Stimulated activated CD4-positive, alpha-beta T cell treated with anti-CD3 and anti-CD28 coated beads, Interleukin-2, amount 100 ng/mL, for 48 hours (primary cell): ENCODE measurements around the gene LRRC8E.
"Not testable (repeated sequence)": the region's sequence is repeated elsewhere in the genome, so short reads cannot be mapped to it uniquely, and the experiment has no call there.

ENCODE experiments used
- DNase-seq, 2 donors: peaks; one replicate each; pipeline ENCODE4 v3.0.0-alpha.2; 2020

Gene LRRC8E

DNA sequence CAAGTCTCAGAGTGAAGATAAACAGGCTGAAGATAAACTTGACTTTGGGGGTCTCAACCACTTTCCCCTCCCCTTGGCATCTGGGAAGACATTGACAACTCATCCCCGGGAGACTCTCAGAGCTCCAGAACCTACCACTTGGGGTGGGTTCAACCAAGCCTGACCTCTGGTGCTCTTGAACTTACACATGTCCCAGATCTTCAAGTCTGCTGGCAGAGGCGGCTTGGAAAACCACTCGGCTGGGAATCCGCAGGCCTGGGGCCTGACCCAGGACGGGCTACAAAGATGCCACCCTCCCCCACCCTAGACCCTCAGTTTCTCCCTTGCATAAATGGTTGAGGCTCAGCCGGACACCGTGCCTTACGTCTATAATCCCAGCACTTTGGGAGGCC lies 512 bp downstream of the LRRC8E start:
- DNase-seq: no peak

DNA sequence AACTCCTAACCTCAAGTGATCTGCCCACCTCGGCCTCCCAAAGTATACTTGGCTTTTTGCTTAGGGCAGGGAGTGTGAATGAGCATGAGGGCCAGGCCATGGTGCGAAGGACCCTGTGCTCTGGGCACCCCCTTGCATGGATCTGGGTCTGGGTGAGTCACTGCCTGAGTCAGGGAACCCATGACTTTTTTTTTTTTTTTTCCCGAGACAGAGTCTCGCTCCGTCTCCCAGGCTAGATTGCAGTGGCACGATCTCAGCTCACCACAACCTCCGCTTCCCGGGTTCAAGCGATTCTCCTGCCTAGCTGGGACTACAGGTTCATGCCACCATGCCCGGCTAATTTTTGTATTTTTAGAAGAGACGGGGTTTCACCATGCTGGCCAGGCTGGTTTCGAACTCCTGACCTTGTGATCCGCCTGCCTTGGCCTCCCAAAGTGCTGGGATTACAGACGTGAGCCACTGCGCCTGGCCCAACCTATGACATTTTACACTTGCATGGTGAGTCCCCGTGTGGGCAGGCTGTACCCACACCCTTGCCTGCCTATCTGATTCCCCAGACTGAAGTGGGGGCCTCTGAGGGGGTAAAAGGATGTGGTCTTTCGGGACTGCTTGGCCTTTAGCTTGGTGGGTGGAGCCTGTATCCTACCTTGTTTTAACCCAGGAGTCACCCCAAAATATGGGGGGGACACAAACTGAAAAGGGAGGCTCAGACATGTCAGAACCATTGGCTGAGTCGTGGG lies 5.2 kb downstream of the LRRC8E start:
- not testable (repeated sequence) for DNase-seq

DNA sequence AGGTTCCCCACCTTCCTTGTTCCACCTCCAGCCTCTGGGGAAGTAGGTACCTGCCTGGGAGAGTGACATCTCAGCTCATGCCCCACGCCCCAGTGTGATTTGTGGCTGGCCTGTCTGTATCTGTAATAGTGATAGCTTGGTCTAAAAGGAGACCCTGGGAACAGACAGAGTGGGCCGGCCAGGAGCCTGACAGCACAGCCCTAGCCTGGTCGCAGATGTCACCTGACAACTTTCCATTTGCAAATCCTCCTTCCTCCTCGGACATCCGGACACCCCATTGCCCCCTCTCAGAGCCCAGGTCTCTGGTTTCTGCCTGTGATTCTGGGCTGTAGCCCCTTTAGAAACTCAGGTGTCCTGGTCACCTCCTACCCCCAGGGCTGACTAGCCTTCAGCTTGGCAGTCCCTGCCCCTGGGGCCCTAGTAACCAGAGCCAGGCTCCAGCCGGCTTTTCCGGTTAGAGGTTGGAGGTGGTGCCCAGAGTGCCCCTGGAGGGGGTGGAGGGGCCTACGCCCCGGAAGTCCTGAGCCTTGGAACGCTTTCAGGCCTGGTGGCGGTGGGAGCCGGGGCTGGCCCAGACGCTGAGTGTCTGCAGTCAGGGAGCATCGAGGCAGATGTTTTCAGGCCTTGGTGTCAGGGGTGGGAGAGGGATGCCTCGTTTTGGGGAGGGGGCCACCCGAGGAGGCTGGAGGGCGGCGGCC lies 6.5 kb downstream of the LRRC8E start:
- DNase-seq: no peak

GRCh38 chr19:7895565-7895964 lies 7.3 kb downstream of the LRRC8E start:
- no peak for DNase-seq

GRCh38 chr19:7897292-7897691 lies 9.0 kb downstream of the LRRC8E start:
- DNase-seq: no peak

- DNase-seq: no peak
These were observed 10.7 kb downstream of the LRRC8E start for GRCh38 chr19:7898967-7899366.

DNA sequence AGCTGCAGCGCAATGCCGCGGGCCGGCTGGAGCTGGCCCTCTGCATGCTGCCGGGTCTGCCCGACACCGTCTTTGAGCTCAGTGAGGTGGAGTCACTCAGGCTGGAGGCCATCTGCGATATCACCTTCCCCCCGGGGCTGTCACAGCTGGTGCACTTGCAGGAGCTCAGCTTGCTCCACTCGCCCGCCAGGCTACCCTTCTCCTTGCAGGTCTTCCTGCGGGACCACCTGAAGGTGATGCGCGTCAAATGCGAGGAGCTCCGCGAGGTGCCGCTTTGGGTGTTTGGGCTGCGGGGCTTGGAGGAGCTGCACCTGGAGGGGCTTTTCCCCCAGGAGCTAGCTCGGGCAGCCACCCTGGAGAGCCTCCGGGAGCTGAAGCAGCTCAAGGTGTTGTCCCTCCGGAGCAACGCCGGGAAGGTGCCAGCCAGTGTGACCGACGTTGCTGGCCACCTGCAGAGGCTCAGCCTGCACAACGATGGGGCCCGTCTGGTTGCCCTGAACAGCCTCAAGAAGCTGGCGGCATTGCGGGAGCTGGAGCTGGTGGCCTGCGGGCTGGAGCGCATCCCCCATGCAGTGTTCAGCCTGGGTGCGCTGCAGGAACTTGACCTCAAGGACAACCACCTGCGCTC lies 11.6 kb downstream of the LRRC8E start:
- DNase-seq: no peak

GRCh38 chr19:7900401-7900870 lies 12.1 kb downstream of the LRRC8E start:
- no peak for DNase-seq

DNA sequence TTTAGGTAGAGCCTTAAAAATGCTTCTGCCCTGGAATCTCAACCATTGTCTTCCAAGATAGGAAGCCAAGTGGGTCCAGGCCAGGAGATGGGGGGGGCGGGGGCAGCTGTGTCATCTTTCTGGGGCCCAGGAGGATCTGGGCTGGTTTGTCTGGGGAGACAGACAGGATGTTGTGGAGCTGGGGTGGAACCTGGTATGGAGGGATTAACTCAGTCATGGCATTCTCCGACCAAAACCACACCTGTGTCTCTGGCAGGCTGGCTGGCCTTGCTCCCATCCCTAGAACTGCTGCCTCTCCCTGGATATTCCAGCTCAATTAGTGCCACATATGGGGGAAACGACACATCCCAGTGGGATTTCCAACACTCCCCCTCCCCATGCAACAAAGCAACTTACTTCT lies 12.6 kb downstream of the LRRC8E start:
- DNase-seq: no peak

DNA sequence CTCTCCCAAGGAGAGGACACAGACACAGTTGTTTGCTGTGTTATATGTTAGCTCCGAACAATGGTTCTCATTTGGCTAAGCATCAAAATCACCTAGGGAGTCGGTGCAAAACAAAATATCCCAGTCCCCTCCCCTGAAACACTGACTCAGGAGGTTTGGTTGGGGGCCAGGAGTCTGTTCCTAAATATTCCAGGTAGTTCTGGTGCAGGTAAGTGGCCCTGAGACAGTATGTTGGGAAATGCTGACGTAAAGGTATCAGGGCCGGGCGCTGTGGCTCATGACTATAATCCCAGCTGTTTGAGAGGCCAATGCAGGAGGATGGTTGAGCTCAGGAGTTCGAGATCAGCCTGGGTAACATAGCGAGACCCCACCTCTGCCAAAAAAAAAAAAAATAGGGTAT lies 13.0 kb downstream of the LRRC8E start:
- no peak for DNase-seq

DNA sequence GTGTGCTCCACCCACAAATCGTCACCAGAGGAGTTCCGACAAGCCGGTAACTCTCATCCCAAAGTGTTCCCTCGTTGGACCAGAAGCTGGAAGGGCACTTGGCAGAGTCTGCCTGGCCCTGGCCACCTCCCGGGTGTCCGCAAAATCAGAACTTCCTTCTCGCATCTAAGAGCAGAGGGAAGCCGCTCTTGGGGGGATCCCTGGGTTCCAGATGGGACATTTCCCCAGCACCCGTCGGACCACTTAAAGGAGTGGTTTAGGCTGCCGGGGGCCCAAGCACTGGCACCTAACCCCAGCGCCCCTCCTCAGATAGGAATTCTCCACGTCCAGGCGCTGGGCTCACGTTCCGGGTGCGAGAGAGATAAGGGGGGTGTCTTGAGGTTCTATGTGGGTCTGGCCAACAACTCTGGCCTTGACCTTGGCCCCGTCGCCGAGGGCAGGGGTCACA lies 14.5 kb downstream of the LRRC8E start:
- no peak for DNase-seq

GRCh38 chr19:7903244-7904073 lies 15.1 kb downstream of the LRRC8E start, which contains the start of gene MAP2K7:
Gene MAP2K7 (plus strand): TSS chr19:7903877. CDS start chr19:7903945, 68 bp downstream.
- DNase-seq: peak; percentile 100

DNA sequence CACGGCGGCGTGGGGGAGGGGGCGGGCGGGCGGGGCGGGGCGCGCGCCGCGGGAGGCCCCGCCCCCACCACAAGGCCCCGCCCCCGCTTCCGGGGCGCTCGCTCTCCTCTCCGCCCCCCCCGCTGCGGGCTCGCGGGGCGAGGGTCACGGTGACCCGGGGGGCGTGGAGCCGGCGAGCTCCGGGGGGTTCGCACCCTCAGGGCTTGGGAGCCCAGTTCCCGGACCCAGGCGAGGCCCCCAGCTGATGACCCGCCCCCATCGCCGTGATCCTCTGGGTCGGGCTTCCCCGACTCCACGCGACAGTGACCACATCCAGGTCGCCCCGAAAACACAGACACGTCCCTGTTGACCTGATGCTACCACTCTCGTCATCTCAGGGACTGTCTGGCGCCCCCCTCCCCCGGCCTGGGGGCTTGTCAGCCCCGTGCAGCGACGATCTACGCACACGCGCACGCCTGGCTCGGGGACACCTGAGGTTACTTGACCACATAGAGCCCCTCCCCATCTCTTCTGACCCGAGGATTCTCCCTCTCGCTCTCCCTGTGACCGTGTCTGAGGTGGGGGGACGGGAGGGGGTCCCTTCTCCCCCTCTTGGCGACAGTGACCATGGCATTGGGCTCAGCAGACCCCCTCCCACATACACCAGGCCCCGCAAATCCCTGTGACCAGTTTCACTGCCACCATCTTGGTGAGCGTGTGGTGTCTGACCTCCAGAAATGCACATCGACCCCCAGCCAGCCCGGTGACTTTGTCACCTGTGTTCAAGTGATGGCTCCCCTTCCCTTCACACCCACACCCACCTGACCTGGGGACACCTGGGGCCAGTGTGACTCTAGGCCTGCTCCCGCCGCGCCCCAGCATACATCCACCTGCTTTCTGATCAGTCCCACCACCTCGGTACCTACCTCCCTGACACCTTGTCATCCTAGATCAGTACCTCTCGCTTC lies 16.0 kb downstream of the LRRC8E start:
- DNase-seq: no peak

DNA sequence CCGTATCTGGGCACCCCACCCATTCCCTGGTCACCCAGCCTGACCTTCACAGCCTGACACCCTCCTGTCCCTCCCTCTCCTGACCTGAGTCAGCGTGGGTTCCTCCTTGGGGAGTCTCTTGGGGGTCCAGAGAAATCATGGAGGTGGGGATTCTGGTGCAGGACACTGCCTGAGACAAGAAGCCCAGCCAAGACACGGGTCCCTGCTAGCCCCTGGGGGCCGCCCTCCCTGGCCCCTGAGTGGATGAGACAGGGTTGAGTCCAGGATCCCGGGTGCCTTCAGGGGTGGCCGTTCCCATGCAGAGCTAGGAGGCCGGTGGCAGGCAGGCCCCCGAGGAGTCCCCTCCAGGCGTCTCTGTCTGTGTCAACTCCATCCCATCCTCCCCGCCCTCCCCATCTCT lies 17.0 kb downstream of the LRRC8E start:
- no peak for DNase-seq

- DNase-seq: no peak
These were observed 17.5 kb downstream of the LRRC8E start for GRCh38 chr19:7905859-7906258.

DNA sequence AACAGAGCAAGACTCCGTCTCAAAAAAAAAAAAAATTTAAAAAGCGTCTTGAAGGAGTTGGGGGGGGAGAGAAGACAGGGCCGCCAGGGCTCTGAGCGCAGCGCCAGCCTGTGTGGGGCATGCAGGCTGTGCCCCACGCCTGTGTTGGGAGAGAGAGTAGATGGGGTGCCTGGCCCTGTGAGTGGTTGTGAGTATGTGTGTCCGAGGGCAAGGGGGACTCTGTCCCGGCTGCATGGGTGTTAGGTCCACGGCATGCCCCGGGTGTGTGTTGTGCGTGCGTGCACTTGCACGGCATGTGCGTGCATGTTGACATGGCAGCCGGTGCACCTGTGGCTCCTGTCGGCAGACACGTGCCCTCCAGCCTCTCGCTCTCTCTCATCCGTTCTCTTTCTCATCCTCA lies 18.8 kb downstream of the LRRC8E start:
- no peak for DNase-seq

DNA sequence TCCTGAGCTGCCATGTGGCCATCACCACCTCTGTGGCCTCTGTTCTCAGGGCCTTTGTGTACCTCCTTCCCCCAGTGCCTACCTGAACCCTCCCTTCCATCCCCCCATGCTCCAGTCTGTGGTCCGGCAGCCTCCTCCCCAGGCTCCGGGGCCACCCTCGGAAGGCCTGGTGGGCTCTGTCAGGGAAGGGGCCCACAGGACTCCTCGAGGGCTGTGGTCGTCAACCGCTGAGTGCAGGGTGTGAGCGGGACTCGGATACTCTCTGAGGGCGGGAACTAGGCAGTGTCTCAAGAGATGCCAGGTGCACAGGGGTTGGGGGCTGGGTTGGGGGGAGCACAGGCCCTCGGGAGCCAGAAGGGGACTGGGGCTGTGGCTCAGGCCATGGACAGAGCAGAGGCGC lies 19.2 kb downstream of the LRRC8E start:
- no peak for DNase-seq

DNA sequence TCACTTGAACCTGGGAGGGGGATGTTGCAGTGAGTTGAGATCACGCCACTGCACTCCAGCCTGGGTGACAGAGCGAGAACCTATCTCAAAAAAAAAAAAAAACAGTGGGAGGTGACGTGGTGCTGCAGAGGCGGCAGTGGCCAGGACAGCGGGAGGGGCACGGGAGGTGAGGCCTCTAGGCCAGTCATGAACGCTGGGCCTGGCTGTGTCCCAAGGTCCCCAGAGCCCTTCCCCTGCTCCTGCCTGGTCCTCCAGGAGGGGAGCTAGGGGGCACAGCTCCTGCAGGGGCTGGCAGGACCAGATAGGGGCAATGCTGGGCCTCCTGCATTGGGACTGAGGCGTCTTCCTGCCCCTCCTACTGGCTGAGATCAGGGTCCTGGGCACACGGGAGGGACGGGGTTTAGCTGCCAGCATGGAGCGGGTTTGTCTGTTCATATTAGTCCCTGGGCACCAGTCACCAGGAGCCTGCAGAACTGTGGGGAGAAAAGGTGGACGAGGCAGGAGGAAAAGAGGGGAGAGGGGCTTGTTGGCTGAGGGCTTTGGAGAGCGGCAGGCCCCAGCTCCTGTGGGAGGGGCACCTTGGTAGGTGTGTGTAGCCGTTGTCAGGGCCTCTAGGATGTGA lies 19.9 kb downstream of the LRRC8E start:
- no peak for DNase-seq

- DNase-seq: no peak
These were observed 20.6 kb downstream of the LRRC8E start for GRCh38 chr19:7908742-7909461.

- DNase-seq: no peak
These were observed 21.3 kb downstream of the LRRC8E start for GRCh38 chr19:7909471-7910067.
